H9 (cell line): ENCODE data around the gene VAV2. TPM values are rescaled to one million over a fixed set of nuclear protein-coding genes. Genes with fewer than 3 reads are reported as not detected.
A peak's percentile ranks its signal among the peaks of the same experiment; 100 is the strongest.

Experiments
- DNase-seq: peaks from one replicate; pipeline ENCODE4 v3.0.0-alpha.2; 2017
- H2AFZ ChIP-seq: one replicate; pipeline ENCODE4 v1.6.1; 2013; ENCODE audit warnings: mild to moderate bottlenecking, low read length, control low read depth, moderate library complexity
- H2AK5ac ChIP-seq: 2 replicates; pipeline ENCODE4 v1.6.1; 2013; ENCODE audit warnings: low read length, control low read depth, mixed read lengths; ENCODE audit not compliant: insufficient read length
- H2BK120ac ChIP-seq: one replicate; pipeline ENCODE4 v1.6.1; 2013; ENCODE audit warnings: low read depth, mild to moderate bottlenecking, low read length, control low read depth, inconsistent platforms; ENCODE audit not compliant: poor library complexity, severe bottlenecking
- H2BK12ac ChIP-seq: 2 replicates; pipeline ENCODE4 v1.6.1; 2013; ENCODE audit warnings: low read length, control low read depth, mixed read lengths, low read depth; ENCODE audit not compliant: insufficient read length
- H2BK15ac ChIP-seq: 2 replicates; pipeline ENCODE4 v1.6.1; 2013; ENCODE audit warnings: low read depth, low read length, control low read depth
- H2BK20ac ChIP-seq: one replicate; pipeline ENCODE4 v1.6.1; 2013; ENCODE audit warnings: low read depth, mild to moderate bottlenecking, low read length, control low read depth, inconsistent platforms; ENCODE audit not compliant: poor library complexity, severe bottlenecking
- H2BK5ac ChIP-seq: 2 replicates; pipeline ENCODE4 v1.6.1; 2013; ENCODE audit warnings: low read length, control low read depth, mixed read lengths; ENCODE audit not compliant: insufficient read length
- H3K14ac ChIP-seq: 2 replicates; pipeline ENCODE4 v1.6.1; 2013; ENCODE audit warnings: low read length, control low read depth; ENCODE audit not compliant: insufficient read depth
- H3K18ac ChIP-seq: 2 replicates; pipeline ENCODE4 v1.6.1; 2013; ENCODE audit warnings: low read depth, mild to moderate bottlenecking, mixed read lengths, low read length, control low read depth; ENCODE audit not compliant: insufficient read length
- H3K23ac ChIP-seq: 2 replicates; pipeline ENCODE4 v1.6.1; 2013; ENCODE audit warnings: low read length, control low read depth, mixed read lengths, low read depth; ENCODE audit not compliant: insufficient read length
- H3K23me2 ChIP-seq: 2 replicates; pipeline ENCODE4 v1.6.1; 2013; ENCODE audit warnings: low read depth, mild to moderate bottlenecking, mixed read lengths, low read length, control low read depth; ENCODE audit not compliant: insufficient read length, poor library complexity, severe bottlenecking
- H3K27ac ChIP-seq: 2 replicates; pipeline ENCODE4 v1.5.1; 2013; ENCODE audit warnings: low read length, control low read depth, mixed read lengths, low read depth; ENCODE audit not compliant: insufficient read length
- H3K27me3 ChIP-seq: 2 replicates; pipeline ENCODE4 v1.6.1; 2013; ENCODE audit warnings: low read length, control low read depth, inconsistent platforms; ENCODE audit not compliant: insufficient read depth
- H3K4ac ChIP-seq: 2 replicates; pipeline ENCODE4 v1.6.1; 2013; ENCODE audit warnings: low read depth, mild to moderate bottlenecking, control low read depth, inconsistent platforms, low read length, moderate library complexity
- H3K4me1 ChIP-seq: 2 replicates; pipeline ENCODE4 v1.6.1; 2013; ENCODE audit warnings: low read length, control low read depth, inconsistent platforms; ENCODE audit not compliant: insufficient read depth
- H3K4me2 ChIP-seq: 2 replicates; pipeline ENCODE4 v1.6.1; 2013; ENCODE audit warnings: low read length, control low read depth, mixed read lengths; ENCODE audit not compliant: insufficient read length, insufficient read depth
- H3K56ac ChIP-seq: 2 replicates; pipeline ENCODE4 v1.6.1; 2013; ENCODE audit warnings: low read depth, mild to moderate bottlenecking, mixed read lengths, low read length, control low read depth; ENCODE audit not compliant: insufficient read length
- H3K79me1 ChIP-seq: 2 replicates; pipeline ENCODE4 v1.6.1; 2013; ENCODE audit warnings: low read depth, mild to moderate bottlenecking, moderate library complexity, low read length, control low read depth, inconsistent platforms; ENCODE audit not compliant: insufficient read depth, poor library complexity, severe bottlenecking
- H3K79me2 ChIP-seq: 2 replicates; pipeline ENCODE4 v1.6.1; 2013; ENCODE audit warnings: low read length, control low read depth, inconsistent platforms; ENCODE audit not compliant: insufficient read depth
- H3K9ac ChIP-seq: 2 replicates; pipeline ENCODE4 v1.6.1; 2013; ENCODE audit warnings: low read length, control low read depth, mixed read lengths; ENCODE audit not compliant: insufficient read length; ENCODE audit errors: extremely low read depth
- H3K9me3 ChIP-seq: one replicate; pipeline ENCODE4 v1.6.1; 2013; ENCODE audit warnings: low read depth, low read length, inconsistent platforms; ENCODE audit not compliant: control insufficient read depth
- H3T11ph ChIP-seq: one replicate; pipeline ENCODE4 v1.6.1; 2013; ENCODE audit warnings: mild to moderate bottlenecking, low read length, control low read depth, inconsistent platforms
- H4K20me1 ChIP-seq: one replicate; pipeline ENCODE4 v1.6.1; 2013; ENCODE audit not compliant: control insufficient read depth, insufficient read length, insufficient read depth
- H4K5ac ChIP-seq: 2 replicates; pipeline ENCODE4 v1.6.1; 2013; ENCODE audit warnings: low read depth, mild to moderate bottlenecking, mixed read lengths, low read length, control low read depth; ENCODE audit not compliant: insufficient read length
- H4K8ac ChIP-seq: replicated peaks from 2 replicates; pipeline ENCODE4 v1.6.1; 2013; ENCODE audit warnings: low read length, control low read depth, mixed read lengths, low read depth; ENCODE audit not compliant: insufficient read length
- H4K91ac ChIP-seq: 2 replicates; pipeline ENCODE4 v1.6.1; 2013; ENCODE audit warnings: low read depth, mild to moderate bottlenecking, moderate library complexity, mixed read lengths, low read length, control low read depth; ENCODE audit not compliant: insufficient read length
- H3K27ac Mint-ChIP-seq, 3 experiments: 2 replicates in 2 of 3; 3 replicates in 1 of 3; pipeline ENCODE4 v1.8.0; 2020 to 2021; ENCODE audit warnings: mixed read lengths in 3 of 3, mild to moderate bottlenecking in 1 of 3, moderate library complexity in 1 of 3
- H3K27me3 Mint-ChIP-seq: 2 replicates; pipeline ENCODE4 v1.8.0; 2021; ENCODE audit warnings: low read depth, mild to moderate bottlenecking, moderate library complexity, mixed read lengths
- H3K36me3 Mint-ChIP-seq, 3 experiments: 2 replicates in 2 of 3; 3 replicates in 1 of 3; pipeline ENCODE4 v1.8.0; 2020 to 2021; ENCODE audit warnings: low read depth in 3 of 3, mixed read lengths in 3 of 3; ENCODE audit not compliant: insufficient read depth in 1 of 3
- H3K4me1 Mint-ChIP-seq, 2 experiments: 2 replicates each; pipeline ENCODE4 v1.8.0; 2020; ENCODE audit warnings: mixed read lengths in 2 of 2
- H3K4me3 Mint-ChIP-seq, 2 experiments: 2 replicates in 1 of 2; 3 replicates in 1 of 2; pipeline ENCODE4 v1.8.0; 2020 to 2021; ENCODE audit warnings: mild to moderate bottlenecking in 2 of 2, mixed read lengths in 2 of 2, moderate library complexity in 1 of 2
- H3K9me3 Mint-ChIP-seq, 2 experiments: 2 replicates in 1 of 2; 3 replicates in 1 of 2; pipeline ENCODE4 v1.8.0; 2020; ENCODE audit warnings: mild to moderate bottlenecking in 2 of 2, mixed read lengths in 2 of 2, moderate library complexity in 1 of 2
- WGBS: extraction: QIAGEN DNeasy Blood & Tissue Kit; methylation state at CpG from one replicate; pipeline ENCODE4 v1.1.7; 2013; ENCODE audit warnings: missing lambda C conversion rate, low lambda C conversion rate, mixed read lengths; ENCODE audit not compliant: insufficient read length; ENCODE audit errors: extremely low coverage; 5-methylcytosine and 5-hydroxymethylcytosine counted together
- total RNA-seq: library from RNA; stranded (reverse); gene quantifications from 2 replicates; pipeline ENCODE4 v1.2.1, GENCODE V29; 2021
- TF ChIP-seq, protein P1 (sequence below): fragments of 200-600 bp; sonication (generic); conservative IDR thresholded peaks from 3 replicates; pipeline ENCODE4 v1.8.0; 2021; ENCODE audit warnings: antibody characterized with exemption, mild to moderate bottlenecking

The VAV2 gene
- total RNA-seq, 1 experiment from 2014 or later, result 58.7 TPM

DNA sequence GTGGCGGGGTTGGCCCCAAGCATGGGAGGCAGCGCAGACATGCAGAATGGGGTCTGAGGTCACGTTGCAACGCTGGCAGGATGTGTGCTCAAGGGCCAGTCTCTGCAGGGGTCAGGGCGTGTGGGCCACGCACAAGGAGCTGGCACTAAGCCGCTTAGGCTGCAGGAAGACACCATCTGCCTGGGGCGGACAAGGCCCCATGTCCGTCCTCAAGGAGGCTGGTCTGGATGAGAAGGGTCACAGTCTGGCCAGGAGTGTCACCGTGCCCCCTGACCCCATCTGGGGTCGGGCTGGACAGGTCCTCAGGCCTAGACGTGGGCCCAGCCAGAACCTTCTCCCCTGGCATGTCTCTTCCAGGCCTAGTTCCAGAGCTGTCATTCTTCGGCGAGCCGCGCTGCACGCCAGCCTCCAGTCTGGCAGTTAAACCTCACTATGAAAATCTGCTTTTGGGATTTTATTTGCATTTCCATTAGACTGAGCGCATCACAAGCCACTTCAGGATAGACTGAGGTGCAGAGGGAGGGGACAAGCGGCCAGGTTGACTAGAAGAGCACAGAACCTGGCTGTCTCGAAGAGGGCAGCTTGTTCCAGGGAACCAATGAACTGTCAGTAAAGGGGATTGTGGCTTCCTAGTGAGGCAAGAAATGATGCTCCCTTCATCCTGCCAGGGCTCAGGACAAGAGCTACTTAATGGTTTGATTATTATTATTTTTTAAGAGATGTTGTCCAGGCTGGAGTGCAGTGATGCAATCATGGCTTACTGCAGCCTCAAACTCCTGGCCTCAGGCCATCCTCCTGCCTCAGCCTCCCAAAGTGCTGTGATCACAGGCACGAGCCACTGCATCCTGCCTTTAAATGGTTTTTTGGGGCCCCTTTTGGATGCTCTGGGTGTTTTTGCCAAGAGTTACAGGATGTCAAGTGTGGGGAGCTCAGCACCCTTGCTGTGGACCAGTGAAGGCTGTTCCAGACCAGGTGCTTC lies 37.4 kb upstream of the VAV2 start:
- Mint-ChIP-seq H3K4me3 (no peak overlapping the region), H3K4me1 (peaks cover 8 to 13% of the 10 kb centered on the region in 2 experiments), H3K27me3 (peaks cover 2% of the 10 kb centered on the region), H3K9me3 (no peaks in the 10 kb centered on the region), H3K27ac (peak overlapping the region in 1 of 3 experiments; percentile 80; a peak in 1 of 7 replicates), H3K36me3 (peaks cover 4 to 34% (median 34%) of the 10 kb centered on the region in 3 experiments; a peak in 5 of 7 replicates)
- H3K14ac ChIP-seq, result no peak overlapping the region
- H2BK5ac ChIP-seq, result no peak overlapping the region
- H3K4me2 ChIP-seq, result no peak overlapping the region
- H3K79me1 ChIP-seq, result no peaks in the 10 kb centered on the region
- H2BK20ac ChIP-seq, result no peak overlapping the region
- no peak for DNase-seq
- H3K27me3 ChIP-seq, result no peaks in the 10 kb centered on the region
- no peak overlapping the region for H4K5ac ChIP-seq
- H2BK15ac ChIP-seq, result no peak overlapping the region
- no peak overlapping the region for H2BK120ac ChIP-seq
- no peak overlapping the region for H2AK5ac ChIP-seq
- TF ChIP-seq, protein P1, sequence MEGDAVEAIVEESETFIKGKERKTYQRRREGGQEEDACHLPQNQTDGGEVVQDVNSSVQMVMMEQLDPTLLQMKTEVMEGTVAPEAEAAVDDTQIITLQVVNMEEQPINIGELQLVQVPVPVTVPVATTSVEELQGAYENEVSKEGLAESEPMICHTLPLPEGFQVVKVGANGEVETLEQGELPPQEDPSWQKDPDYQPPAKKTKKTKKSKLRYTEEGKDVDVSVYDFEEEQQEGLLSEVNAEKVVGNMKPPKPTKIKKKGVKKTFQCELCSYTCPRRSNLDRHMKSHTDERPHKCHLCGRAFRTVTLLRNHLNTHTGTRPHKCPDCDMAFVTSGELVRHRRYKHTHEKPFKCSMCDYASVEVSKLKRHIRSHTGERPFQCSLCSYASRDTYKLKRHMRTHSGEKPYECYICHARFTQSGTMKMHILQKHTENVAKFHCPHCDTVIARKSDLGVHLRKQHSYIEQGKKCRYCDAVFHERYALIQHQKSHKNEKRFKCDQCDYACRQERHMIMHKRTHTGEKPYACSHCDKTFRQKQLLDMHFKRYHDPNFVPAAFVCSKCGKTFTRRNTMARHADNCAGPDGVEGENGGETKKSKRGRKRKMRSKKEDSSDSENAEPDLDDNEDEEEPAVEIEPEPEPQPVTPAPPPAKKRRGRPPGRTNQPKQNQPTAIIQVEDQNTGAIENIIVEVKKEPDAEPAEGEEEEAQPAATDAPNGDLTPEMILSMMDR, result no peak
- no peak overlapping the region for H2AFZ ChIP-seq
- peaks cover 5% of the 10 kb centered on the region for H3K23me2 ChIP-seq
- H3K4ac ChIP-seq, result no peak overlapping the region
- no peak overlapping the region for H3K56ac ChIP-seq
- no peak overlapping the region for H4K8ac ChIP-seq
- no peak overlapping the region for H3K18ac ChIP-seq
- H3K9ac ChIP-seq, result no peak overlapping the region
- H4K20me1 ChIP-seq, result no peaks in the 10 kb centered on the region
- H3K23ac ChIP-seq, result no peak overlapping the region
- WGBS, result no CpG with 5 or more reads among the region's 21 CpGs
- H3K79me2 ChIP-seq, result no peaks in the 10 kb centered on the region
- H3K27ac ChIP-seq, result no peak overlapping the region
- no peak overlapping the region for H2BK12ac ChIP-seq
- H3K4me1 ChIP-seq, result no peaks in the 10 kb centered on the region
- no peaks in the 10 kb centered on the region for H3K9me3 ChIP-seq
- H3T11ph ChIP-seq, result no peak overlapping the region
- H4K91ac ChIP-seq, result no peak overlapping the region
